ENCODE results near the gene CADPS.

CADPS gene

DNA sequence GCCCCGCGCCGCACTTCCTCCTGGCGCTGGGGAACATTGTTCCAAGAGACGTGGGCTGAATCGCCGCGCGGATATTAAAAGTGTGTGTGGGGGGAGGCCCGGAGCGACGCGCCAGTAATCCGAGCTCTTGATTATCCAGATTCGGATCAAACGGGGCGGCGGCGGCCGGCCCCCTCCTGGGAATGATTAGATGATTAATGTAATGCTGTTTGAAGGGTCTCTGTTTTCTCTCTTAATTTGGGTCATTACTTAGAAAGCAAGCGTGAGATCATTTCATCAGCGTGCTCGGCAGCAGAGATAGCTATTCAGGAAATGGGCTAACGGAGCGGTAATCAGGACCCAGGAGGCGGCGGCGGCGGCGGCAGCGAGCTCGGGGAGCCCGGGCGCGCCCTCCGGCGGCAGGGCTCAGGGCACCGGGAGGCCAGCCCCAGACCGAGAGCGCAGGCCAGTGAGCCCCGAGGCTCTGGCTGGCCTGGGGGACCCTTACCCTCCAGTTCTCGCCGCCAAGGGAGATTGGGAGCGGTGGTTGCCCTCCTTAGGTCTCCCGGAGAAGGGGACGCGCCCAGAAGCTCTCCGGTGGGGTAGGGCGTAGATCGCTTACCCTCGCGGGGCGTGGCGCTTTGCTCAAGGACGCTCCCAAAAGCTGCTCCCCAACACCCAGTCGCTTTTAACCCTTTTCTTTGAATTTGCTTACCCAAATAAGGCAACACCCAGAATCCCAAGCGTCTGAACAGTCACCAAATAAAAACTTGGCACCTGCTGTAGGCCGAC lies 506.3 kb downstream of the CADPS start:
- no peak for DNase-seq

DNA sequence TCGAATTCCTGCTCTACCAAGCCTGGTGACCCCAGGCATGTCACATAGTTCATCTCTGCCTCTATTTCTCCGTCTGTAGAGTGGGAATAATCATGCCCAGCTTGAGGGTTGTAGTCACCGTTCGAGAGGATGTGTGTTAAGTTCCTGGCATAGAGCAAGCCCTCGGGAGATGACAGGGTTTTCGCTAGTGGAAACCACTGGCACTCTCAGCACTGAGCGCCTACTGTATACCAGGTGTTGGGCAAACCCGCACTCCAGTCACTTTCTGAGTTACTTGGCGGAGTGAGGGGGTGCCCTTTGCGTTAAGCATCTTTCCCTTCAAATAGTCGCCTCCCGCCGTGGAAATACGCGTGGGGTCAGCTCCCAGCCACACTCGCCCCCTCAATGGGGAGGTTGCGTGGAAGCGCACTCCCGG lies 506.9 kb downstream of the CADPS start:
- DNase-seq, result no peak

DNA sequence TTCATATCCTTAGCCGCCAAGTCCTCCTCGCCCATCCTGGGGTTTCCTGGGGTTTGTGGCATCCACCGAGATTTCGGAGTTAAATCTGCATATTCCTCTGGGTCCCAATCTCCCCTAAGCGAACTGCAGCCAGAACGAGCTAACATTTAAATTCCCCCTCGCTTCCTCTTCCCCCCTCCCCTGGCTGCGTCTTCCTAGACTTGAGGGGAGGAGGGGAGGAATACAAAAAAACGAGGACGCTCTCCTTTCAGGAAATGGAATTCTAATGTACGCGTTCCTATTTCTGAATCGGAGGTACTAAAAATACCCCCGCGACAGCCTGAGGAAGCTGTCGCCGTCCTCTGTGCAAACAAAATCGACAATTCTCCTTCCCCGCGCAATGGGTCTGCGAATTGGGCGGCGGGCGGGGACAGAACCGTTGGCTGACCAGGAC lies 507.4 kb downstream of the CADPS start:
- DNase-seq, result no peak

DNA sequence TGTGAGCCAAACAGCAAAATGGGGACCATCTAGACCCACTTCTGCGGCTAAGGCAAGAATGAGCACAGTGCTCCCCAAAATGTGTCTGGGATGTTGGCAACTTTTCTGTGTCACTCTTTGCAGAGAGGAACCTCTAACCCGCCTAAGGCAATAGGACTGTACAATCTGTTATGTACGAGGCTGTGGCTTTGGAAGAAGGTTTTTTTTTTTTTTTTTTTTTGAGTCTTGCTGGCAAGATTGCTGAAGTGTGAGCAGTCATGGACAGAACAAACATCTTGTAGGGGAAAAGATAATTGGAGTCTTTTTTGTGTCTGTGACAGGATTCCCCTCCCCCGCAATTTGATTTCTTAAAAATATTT lies 509.1 kb downstream of the CADPS start:
- DNase-seq, result no peak

DNA sequence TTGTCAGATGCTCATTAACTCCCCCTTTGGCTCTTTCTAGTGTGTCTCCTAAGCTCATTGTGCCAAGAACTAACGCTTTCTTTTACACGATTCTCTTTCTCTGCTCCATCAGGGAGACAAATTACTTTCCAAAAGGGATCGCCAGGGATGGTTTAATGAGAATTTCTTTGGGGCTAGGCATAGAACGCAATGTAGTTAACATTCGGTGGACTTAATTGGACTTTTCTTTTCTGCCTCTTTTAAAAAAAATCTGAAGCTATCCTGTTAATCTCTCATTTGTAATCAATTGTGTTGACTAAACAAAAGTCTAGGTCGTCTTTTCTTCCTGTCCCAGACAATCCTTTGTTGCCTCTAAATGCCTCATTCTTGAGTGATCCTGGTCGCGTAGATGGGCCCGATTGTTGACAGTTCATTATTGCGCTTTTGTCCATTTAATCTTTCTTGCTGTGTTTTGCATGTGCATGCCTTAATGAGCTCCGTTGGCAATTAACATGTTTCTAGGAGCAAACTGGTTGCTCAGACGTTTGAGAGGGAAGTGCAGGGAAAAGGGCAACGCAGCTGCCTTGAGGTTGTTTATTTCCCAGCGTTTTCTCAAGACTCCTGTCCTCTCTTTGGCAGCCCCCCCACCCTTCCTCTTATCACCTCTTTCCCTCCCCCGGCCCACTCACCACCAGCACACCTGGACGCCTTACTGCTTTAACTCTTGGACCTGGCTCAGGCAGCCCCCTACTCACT lies 509.7 kb downstream of the CADPS start:
- no peak for DNase-seq

DNA sequence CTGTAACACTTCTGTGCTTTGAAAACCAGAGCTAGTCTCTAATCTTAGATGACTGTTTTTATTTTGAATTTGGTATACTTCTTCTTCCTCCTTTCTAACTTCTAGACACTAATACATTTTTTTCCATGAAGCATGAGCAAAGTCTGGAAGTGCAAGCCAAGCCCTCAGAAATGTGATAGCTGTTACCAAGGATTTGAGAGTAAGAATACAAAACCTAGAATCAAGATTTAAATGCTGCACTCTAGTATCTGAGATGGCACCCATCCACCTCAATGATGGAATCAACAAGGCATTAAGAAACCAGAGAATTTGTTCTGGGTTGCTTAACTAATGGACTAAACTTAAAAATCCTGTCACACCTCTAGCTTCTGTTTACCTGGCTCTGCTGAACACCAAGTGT lies 511.0 kb downstream of the CADPS start:
- DNase-seq, result no peak

DNA sequence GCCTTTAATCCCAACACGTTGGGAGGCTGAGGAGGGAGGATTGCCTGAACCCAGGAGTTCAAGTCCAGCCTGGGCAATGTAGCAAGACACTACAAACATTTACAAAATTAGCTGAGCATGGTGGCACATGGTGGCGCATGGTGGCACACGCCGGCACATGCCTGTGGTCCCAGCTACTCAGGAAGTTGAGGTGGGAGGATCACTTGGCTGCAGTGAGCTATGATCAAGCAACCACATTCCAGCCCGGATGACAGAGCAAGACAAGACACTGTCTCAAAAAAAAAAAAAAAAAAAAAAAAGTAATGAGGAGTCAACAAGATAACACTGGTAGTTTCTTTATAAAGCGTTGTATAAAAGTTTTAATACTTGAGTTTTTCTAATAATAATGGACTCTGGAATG lies 511.9 kb downstream of the CADPS start:
- no peak for DNase-seq

DNA sequence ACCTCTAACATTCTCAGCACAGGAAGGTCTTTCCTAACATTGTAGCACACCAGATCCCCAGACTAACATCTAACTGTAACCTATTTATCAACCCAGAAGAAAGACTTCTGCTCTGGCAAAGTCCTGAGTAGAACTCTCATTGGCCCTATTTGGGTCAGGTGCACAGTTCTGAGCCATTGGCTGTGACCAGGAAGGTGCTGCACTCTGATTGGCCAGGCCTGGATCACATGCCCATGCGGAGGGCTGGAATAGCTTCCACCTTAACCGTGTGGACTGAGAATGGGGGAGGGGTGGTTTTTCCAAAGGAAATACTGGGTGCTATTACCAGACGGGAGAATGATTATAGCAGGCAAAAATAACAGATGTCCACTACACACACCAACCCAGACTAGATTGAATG lies 513.4 kb downstream of the CADPS start:
- DNase-seq, result no peak

DNA sequence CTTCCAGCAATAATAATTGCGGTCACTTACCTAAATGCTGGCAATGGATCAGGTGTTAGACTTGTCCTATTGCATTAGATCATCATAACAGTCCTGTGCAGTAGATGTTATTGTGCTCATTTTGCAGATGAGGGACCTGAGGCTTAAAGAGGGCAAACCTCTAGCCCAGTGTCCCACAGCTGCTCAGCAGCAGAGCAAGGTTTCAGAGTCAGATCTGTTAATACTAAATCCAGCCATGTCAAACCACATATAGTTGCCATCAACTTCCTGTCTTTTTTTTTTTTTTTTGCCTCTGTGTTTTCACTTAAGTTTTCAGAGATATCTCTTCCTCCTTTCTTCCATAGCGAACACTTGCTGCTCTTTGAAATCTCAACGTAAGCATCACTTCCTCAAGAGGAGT lies 514.0 kb downstream of the CADPS start:
- no peak for DNase-seq

DNA sequence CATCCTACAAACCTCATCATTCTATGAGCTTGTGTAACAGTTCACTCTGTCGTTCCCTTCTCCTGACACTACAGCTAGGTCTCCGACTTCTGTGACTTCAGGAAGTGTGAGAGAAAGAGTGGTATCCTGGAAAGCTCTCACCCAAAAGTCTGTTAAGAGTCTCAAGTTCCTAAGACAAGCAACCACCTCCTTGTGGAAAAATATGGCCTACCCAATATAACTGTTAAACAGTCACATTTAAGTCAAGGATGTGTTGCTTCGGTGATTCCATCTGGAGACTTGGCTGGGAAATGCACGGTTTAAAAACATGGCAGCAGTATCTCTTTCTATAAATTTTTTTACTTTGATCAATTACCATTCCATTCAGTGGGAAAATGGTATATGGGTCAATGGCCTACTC lies 515.7 kb downstream of the CADPS start:
- no peak for DNase-seq

DNA sequence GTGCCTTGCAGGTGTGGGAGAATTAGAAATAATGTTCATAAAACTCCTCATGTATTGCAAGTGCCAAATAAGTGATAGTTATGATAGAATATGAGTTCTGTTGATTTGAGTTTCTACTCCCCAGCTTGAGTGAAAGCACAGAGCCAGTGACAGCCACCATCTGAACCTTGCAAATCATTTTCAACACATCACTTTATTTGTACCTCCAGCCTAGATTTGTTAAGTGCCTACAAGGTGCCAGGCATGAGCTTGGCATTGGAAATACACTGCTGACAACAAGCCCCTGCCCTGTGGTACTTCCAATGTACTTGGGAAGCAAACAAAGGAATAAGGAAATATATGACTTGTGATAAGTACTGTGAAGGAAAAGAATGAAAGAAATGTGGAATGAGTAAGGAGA lies 518.9 kb downstream of the CADPS start:
- DNase-seq, result no peak

DNA sequence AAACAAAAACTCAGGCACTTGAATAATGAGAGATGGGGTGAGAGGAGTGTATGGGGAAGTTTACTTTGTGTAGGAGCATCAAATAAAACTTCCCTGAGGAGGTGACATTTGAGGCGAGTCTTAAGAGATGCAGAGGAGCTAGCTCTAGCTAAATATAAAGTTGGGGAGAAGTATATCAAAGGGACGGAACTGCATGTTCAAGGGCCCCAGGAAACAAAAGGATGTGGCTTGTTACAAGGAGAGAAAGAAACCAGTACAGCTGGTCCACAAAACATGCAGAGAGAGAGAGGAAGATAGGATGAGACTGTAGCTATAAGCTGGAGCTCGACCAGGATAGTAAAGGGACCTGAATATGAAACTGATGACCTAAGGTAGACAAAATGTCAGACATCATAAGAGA lies 519.5 kb downstream of the CADPS start:
- DNase-seq, result no peak
